T-helper 2 cell (primary cell): ENCODE data around the gene MRPS2.
"Not testable (repeated sequence)": the region's sequence is repeated elsewhere in the genome, so short reads cannot be mapped to it uniquely, and the experiment has no call there.

Source experiments
- DNase-seq, 5 experiments: peaks; one replicate each; pipeline versions ENCODE4 v3.0.0 to v3.0.0-alpha.2; 2012 to 2022

The MRPS2 gene

DNA sequence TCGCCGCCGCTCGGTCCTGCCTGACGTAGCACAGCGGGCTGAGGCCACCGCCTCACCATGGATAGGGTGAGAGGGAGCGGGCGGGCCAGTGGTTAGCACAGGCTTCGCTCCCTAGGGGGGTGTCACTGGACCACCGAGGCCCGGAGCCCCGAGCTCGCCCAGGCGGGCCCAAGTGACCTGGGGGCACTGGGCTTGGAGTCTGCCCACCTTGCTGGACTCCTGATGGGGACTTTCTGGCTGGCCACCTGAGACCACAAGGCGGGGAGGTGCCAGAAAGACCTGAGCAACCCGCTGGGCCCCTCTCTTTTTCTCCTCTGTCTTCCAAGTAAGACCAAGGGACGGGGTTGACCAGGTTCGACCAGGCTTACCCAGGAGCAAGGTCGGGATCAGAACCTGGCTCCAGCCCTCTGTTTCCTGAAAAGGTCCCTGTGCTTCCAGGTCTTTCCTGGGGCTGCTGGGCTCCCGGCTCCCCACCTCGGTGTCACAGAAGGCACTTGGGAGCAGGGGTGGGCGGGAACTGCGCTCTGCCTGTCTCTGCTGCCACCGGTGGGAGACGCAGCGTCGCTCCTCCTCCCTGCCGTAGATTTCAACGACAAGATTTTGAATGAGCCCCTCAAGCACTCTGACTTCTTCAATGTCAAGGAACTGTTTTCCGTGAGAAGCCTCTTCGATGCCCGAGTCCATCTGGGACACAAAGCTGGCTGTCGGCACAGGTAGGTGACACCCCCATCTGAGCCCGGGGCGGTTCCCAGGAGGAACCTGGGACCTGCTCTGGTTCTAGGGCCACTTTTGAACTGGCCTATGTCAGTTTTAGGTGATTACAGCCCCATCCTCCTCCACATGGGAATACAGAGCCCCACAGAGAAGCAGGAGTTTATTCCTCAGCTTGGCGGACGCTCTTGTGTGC lies 1.0 kb downstream of the MRPS2 start:
- DNase-seq = peak in 1 of 5 experiments; percentile 81

DNA sequence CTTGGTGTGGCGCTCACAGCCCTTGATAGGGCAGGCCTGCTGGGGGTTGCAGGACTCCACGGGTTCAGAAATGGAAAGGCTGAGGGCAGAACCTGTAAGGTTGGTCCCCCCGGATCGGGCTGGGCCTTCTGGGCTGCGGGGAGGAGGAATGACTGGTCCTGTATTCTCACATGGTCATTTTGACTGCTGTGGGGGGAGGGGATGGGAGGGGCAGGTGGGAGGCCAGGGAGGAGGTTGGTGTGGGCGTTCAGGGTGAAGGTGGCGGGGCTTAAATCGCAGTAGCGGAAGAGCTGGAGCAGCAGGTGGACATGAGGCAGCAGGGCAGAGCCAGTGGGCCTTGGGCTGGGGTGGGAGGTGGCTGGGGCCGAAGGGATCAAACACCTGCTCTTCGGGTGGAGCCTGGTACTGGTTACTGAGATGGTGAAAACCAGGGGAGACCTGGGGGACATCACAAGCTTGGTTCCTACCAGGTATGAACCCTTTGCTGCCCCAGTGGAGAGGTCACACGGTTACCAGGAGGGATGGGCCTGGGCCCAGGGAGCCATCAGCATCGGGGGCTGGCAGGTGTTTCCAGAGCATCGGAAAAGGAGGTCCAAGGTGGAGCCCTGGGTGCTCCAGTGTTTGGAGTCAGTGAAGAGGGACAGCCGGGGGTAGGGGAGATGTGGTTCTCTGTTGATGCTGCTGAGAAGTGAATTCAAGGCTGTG lies 1.8 kb downstream of the MRPS2 start:
- DNase-seq = no peak

DNA sequence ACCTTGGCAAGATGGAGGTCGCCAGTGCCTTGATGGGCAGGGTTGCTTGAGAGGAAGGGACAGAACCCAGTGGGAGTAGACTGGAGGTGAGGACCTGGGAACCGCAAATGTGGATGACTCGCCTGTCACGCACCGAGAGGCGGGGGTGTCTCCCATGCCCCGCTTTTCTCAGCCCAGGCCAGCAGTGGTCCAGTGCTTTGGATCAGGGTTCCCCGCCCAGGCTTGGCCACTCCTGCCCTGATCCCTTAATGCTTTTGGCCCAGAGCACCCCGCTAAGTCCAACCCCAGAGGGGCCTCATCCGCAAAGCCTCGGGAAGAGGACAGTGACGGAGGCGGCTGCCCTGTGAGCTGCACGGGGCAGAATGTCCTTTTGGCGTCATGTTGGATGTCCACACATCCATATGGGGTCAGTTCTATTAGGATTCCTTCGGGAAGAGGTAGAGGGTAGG lies 2.4 kb downstream of the MRPS2 start:
- no peak for DNase-seq

DNA sequence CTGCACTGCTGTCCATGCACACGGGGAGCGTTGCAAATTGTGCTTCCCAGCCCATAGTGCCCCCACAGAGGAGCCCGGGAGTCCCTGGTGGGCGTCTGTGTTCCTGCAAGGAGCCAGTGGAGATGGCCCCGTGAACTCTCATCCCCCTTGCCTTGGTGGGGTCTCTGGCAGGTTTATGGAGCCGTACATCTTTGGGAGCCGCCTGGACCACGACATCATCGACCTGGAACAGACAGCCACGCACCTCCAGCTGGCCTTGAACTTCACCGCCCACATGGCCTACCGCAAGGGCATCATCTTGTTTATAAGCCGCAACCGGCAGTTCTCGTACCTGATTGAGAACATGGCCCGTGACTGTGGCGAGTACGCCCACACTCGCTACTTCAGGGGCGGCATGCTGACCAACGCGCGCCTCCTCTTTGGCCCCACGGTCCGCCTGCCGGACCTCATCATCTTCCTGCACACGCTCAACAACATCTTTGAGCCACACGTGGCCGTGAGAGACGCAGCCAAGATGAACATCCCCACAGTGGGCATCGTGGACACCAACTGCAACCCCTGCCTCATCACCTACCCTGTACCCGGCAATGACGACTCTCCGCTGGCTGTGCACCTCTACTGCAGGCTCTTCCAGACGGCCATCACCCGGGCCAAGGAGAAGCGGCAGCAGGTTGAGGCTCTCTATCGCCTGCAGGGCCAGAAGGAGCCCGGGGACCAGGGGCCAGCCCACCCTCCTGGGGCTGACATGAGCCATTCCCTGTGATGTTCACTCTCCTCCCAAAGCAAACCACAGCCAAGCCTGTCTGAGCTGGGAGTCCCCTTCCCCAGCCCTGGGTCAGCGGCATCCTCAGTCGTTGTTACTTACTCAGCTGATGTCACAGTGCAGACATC lies 3.1 kb downstream of the MRPS2 start:
- DNase-seq = no peak

DNA sequence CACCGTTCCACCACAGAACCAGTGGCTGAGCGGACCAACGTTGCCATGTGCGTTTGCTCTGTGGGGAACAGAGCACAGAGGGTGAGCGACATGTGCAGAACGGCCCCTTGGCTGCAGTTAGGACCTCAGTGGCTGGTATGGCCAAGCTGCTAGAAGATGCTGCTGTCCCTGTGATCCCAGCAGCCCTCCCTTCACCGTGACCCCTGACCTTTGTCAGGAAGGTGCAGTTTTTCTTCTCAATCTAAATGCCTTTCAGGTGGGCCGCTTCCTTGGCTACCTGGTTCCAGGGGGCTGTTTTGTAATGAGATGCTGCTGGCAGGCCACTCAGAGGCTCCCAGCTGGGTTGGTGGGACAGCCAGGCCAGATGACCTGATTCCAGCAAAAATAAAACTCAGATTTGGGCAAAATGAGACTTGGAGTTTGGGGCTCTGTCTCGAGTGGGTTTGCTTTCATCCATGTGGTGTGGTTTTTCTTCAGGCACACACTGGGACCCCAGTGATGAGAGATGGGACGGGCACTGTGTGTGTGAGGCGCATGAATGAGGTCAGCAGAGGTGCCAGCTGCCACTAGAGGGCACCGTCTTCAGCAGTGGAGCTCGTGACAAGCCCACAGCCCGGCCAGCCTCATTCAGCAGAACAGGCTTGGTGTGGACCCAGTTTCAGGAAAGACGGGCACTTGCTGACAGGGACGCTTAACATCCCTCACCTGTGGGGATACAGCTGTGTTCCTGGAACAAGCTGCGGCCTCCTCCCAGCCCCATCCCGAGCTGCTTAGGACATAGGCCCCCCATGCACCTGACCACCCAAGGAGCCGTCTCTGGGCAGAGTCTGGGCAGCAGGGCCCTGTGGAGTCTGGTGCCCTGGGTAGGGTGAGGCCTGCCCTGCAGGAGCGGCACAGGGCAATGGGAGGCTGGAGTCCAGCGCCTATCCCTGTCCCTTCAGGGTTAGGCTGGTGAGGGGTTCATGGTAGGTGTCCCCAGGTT lies 4.1 kb downstream of the MRPS2 start:
- DNase-seq = peak in 3 of 5 experiments; percentile 32 to 66 (median 40)

DNA sequence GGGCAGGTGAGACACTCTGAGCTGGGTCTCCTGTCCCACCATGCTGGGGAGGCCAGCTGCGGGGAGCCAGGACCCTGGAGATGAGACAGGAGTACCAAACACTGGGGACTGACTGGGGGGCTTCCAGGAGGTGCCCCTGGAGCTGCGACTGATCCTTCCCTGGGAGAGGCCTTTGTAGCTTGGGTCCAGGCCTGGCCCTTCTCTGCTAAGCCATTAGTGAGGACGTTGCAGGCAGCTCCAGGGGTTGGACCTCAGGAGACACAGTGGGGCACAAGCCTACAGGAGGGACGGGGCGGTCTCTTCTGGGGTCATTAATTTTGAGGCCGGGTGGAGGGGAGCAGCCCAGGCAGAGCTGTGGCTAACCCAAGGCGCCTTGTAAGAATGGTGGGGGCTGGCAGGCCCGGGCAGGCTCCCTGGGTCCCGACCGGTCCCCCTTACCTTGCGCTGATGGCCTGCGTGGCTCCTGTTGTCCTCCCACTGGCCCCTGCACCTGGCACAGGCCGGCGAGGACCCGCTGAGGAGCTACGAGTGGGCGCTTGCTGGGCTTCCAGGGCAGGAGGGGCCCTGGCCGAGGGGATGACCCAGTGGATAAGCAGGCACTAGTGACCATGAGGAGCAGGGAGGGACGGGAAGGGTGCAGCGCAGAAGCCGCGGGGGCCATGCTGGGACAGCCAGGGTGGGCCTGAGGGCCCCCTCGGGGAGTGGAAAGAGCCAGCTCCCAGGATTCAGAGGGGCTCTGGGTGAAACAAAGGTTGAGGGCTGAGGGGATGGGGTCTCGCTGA lies 5.1 kb downstream of the MRPS2 start:
- DNase-seq = no peak

DNA sequence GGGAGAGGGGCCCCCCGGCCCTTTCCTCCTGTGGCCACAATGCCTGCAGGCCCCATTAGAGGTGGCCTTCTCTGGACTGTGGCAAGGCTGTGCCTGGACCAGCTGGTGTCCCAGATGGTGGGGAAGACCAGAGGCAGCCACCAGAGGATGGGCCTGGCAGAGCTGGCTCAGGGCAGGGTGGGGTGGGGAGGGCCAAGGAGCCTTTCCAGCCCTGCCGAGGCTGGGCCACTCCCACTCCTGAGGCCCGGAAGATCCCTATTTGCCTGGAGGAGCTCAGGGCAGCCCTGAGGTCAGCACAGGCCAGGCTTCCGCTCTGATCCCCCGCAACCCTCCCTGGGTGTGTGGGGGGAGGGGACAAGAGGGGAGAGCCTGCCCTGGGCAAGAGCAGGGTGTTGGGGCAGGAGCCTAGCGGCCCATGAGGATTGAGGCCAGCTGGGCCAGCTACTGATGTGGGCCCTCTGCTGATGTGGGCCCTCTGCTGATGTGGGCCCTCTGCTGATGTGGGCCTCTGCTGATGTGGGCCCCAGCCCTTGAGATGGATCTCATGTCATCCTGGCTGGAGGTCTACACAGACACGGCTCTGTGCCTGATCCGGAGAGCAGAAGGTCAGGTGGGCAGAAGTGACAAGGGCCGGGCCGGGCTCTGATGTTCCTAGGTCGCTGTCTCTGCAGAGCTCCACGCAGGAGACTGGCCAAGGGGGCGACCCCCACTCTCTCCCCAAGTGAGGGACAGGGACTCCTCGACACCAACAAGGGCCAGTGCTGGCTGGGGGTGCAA lies 6.0 kb downstream of the MRPS2 start:
- no peak for DNase-seq

DNA sequence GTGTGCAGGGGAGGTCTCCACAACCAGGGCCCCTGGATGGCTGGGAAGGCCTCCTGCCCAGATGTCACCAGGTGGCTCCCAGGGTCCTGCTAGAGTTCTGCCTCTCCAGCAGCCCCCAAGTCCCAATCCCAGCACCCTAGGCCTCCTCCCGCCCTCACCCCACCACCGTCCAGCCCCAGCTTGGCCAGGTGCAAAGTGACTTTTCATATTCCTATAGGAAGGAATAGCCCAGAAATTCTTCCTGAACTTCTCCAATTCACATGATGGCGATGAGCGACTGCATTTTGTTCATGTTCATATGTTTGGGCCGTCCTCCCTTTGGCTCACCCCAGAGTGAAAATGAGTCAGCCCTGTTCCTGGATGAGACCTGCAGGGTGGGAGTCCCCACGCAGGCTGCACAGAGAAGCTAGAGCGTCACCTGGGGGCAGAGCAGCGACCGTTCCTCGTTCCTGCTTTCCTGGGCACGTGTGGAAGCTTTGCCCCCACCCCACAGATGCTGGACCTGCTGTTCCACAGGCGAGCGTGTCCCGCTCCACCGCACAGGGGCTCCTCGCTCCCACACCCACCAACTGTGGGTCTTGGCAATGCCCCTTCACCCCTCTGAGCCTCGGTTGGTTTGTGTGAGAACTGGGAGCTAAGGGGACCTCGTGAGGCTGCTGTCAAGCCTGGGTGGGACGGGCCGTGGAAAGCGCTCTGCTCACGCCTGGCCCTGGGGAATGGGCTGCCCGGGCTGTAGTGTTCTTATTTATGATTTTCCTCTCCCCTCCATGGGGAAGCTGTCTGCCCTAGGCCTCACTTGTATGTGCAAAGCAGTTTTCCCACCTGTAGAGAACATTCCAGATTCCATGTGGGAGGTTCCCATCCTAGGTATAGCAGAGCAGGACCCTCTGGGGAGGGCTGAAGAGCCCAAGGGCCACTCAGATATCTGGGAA lies 6.9 kb downstream of the MRPS2 start:
- no peak for DNase-seq

DNA sequence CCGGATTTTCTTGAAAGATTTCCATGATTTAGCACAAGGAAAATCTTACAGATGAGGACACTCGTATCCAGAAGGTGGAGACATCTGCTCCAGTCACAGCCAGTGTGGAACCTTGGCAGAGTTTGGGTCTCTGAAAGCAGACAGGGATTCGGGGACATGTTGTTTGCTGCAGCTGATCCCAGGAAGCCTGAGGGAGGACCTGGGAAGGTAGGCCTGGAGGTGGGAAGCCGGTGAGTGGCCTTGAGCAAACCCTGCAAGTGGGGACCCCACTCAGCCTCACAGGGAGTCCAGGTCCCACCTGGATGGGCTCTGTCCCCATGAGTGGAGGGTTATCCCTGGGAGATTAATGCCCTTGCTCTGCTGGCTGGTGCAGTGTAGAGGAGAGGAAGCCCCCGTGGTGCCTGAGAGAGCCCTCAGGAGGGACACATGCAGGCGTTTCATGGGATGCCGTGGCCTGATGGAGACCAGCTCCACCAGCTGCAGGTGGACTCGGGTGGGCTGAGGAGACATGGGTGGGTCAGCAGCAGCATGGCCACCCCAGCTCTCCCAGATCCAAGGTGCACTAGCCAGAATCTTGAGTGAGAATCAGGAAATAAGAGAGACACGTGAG lies 7.8 kb downstream of the MRPS2 start:
- DNase-seq = no peak

DNA sequence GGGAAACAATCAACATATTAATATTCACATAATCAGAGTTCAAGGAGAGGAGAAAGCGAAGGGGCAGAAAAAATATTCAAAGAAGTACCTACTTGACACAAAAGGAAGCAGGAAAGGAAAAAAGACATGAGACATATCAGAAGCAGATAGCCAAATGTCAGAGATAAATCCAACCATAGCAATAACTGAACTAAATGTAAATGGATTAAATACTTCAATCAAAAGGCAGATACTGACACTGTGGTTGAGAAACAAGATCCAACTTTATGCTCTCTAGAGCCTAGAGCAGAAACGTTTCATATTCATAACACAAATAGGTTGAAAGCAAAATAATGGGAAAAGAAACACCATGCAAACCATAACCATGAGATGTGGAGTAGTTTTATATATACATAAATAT lies 9.0 kb downstream of the MRPS2 start:
- DNase-seq = no peak

DNA sequence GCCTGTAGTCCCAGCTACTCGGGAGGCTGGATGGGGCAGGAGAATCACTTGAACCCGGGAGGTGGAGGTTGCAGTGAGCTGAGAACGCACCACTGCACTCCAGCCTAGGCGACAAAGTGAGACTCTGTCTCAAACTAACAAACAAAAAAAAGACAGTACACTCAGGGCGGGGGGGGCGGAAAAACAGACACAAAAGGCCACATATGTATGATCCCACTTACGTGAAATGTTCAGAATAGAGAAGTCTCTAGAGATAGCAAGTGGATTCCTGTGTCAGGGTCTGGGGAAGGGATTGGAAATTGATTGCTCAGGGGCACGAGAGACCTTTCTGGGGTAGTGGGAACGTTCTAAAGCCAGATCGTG lies 11.7 kb downstream of the MRPS2 start:
- no peak for DNase-seq

DNA sequence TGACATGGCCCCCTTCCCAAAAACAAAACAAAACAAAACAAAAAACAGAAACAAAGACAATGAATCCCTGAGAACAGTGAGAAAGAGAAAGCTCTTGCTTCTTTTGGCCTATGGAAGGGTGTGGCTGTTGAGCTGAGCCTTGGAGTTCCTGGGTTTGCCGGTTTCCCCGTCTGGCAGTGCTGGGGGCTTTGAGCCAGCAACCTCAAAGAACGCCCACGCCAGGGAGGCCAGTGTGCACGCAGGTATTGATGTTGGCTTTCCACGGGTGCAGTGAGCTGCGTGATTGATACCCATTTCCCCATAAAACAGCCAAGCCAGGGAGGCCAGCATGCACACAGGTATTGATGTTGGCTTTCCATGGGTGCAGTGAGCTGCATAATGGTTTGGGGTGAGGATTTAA lies 12.4 kb downstream of the MRPS2 start:
- DNase-seq = no peak

DNA sequence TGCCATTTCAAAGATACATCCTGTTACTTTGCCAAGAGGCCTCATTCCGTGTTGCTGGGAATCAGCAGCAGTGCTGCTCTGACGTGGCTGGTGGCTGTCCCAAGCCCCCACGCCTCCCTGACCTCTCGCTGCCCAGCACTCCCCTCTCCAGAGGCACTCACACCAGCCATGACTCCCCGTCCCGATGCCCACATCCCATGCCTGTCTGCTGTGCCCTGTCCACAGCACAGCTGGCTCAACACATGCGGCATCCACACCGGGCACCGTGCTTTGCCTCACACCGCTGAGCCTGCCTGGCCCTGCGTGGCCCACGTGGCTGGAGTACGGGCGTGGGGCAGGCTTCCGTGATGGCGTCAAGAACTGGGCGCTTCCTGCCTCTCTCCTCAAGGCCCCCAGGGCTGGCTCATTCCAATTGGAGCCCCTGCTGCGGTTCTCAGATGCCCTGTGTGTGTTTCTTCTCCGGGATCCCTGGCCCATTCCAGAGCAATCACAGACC lies 12.9 kb downstream of the MRPS2 start:
- DNase-seq = no peak

DNA sequence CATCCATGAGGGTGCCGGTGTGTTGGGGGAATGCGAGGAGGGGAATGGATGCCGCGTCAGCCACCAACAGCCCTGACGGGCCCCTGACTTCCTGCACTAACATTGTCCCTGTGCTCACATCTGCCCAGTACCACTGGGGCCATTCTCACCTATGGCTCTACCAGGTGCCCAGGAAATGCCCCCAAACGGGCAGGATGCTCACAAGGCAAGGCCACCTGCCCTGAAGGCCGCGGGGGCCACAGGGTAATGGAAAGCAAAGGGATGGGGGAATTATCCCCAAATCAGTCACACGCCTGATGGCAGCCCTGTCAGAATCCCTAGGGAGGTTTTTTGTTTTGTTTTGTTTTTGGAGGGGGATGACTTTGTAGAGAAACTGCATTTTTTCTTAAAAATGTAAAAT lies 13.4 kb downstream of the MRPS2 start:
- not testable (repeated sequence) for DNase-seq

DNA sequence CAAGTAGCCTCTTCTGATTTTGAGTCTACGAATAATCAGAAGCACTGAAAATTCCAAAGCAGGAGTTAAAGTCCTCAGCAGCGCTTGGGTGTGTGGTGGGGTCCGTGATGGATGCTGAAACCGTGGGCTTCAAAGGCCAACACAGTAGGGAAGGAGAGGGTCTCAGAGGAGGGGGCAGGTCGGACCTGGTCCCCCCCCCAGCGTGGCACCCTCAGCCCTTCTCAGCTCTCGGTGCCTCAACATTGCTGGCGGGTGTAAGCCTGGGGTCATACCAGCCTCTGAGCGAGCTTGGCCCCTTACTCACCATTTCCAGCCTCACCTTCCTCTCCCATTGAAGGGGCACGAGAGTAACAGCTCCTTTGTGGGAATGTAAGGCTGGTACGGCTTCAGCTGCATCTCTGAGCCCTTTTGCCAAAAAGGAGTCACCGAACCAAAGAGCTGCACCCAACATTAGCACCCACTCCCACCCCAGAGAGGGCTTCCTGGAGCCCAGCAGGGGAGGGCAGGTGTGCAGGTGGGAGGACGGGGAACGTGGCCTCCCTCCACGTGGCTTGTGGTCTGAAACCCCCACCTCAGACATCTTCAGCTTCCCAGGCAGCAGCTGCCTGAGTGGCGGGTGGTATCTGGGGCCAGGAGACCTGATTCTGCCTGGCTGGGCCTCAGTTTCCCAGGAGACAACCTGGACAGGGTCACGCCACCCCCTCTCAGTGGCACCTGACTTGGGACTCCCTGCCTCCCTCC lies 14.0 kb downstream of the MRPS2 start:
- no peak for DNase-seq

DNA sequence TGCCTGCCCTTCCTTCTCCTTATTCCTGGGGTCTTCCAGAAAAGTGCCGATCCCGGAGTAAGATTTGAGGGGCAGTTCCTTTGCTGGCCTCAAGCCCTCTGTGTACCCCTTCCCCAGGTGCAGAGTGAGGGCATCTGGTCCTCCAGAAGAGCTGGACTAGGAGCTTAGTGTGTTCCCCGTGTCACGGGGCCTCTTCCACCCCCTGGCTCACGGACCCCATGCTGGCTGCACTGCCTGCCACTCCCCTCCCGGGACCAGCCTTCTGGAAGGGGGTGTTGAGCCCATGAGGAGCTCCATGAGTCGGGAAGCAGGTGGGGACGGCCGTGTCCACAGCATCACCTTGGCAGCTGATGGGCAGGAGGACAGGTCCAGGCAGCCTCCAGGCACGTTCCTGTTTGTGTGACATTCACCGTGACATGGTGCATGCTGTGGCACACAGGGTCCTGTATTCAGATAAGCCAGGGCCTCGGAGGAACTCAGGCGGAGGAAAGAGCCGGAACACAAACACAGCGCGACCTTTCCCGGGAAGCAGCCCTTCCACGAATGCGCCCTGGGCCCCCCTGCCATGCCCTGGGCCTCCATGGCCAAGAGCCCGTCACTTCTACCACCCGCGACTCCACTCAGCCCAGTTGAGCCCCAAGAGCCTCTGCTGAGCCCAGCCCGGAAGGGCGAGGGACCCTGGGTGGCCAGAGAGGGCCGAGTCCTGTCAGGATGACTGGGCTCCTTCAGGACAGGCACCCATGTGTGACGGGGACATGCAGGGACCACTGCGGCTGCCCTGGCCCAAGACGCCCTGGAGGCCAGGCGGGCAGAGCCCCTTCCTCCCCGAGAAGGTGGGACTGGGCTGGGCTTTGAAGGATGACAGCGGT lies 14.8 kb downstream of the MRPS2 start:
- no peak for DNase-seq
